Suprapubic skin (tissue), 3 donors: ENCODE results near the gene PLEKHG5.

Experiments used
- CTCF ChIP-seq, 2 donors: fragments of 200-600 bp in 1 of 2; fragments of 450-650 bp in 1 of 2; sonication (generic) in 1 of 2; IDR thresholded peaks; one replicate each; pipeline ENCODE4 v1.5.1; 2016 to 2019; ENCODE audit warnings: antibody characterized with exemption in 2 of 2, mild to moderate bottlenecking in 1 of 2, moderate library complexity in 1 of 2
- POLR2A ChIP-seq, 2 donors: fragments of 450-650 bp; IDR thresholded peaks; one replicate each; pipeline ENCODE4 v1.6.1; 2017; ENCODE audit warnings: antibody characterized with exemption in 2 of 2, mild to moderate bottlenecking in 2 of 2, moderate library complexity in 2 of 2

GRCh38 chr1:6459850-6460265 is 31.6 kb downstream of the PLEKHG5 start:
- TF ChIP-seq CTCF (IDR thresholded peaks at IDR 0.05) (no peak), POLR2A (IDR thresholded peaks at IDR 0.05) (no peak)
